Activated CD8-positive, alpha-beta memory T cell treated with anti-CD3 and anti-CD28 coated beads for 36 hours (primary cell): Measurements from ENCODE around the gene EPHA5. TPM values are rescaled to one million over a fixed set of nuclear protein-coding genes. Genes with fewer than 3 reads are reported as not detected.

ENCODE experiments used
- CTCF ChIA-PET: fragments of 350-600 bp; sonication (Branson Sonifier 250); formaldehyde crosslinking; loops from one replicate; lab custom pipeline; 2021; ENCODE audit warnings: antibody characterized with exemption; lab: Charles Lee
- POLR2A ChIA-PET: fragments of 350-600 bp; sonication (Branson Sonifier 250); formaldehyde crosslinking; loops from one replicate; lab custom pipeline; 2021; ENCODE audit warnings: antibody characterized with exemption; lab: Charles Lee
- total RNA-seq, 2 experiments: library from RNA; stranded (reverse); gene quantifications; one replicate each; pipeline ENCODE4 v1.2.3, GENCODE V29; 2021

The EPHA5 gene
- total RNA-seq, 2 experiments from 2014 or later = not detected

DNA sequence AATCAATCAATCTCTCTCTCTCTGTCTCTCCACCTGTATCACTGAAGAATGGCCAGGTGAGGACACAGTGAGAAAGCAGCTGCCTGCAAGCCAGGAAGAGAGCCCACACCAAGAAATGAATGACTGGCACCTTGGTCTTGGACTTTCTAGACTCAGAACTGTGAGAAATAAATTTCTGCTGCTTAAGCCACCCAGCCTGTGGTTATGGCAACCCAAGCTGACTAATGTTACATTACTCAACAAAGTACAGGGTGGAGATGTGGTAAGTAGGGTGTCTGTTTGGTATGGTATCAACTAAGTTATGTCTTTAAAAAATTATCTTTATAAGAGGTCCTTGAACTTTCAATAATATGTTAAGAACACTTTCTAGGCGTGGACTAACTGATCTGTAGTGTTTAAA lies 159.3 kb downstream of the EPHA5 start:
- POLR2A ChIA-PET = no interaction called here
- CTCF ChIA-PET = no interaction called here

DNA sequence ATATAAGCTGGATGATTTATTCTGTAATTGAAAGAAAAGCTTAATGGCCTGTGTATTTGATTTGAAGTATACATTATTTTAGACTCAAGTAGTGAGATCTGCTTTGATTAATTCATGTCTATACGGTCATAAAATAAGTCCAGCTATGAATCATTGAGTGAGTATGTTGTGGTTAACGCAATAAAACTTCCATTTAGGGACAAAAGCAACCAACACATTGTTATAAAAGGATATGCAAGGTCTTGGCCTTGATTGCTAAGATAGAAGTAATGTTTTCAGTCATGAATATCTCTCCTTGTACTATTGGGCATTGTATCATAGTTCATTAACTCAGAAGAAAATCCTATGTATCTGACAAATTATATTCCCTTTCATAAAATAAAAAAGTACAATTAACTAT lies 162.1 kb downstream of the EPHA5 start:
- ChIA-PET POLR2A (no interaction called here), CTCF (no interaction called here)

GRCh38 chr4:65502131-65502701 lies 168.1 kb downstream of the EPHA5 start:
- ChIA-PET POLR2A (no interaction called here), CTCF (no interaction called here)

- ChIA-PET POLR2A (no interaction called here), CTCF (no interaction called here)
Observed at GRCh38 chr4:65498606-65499005, 171.7 kb downstream of the EPHA5 start.

- CTCF ChIA-PET = no interaction called here
- POLR2A ChIA-PET = no interaction called here
Observed at GRCh38 chr4:65495439-65495838, 174.8 kb downstream of the EPHA5 start.

DNA sequence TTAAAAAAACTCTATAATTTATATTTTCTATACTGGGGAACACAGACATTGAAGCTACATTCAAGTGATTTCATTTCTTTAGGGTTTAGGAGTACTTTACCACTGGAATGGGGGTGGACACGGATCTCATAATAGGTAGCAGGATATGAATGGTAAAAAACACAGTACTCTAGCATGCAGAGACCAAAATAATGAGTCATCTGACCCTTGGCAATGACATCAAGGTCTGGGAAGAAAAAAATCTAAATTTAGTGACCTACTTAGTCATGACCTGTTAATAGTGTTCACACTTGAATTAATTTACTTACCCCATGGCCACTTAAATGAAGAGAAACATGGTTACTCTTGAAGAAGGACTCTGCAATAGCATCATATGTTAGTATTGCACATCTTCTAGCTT lies 187.9 kb downstream of the EPHA5 start:
- CTCF ChIA-PET = no interaction called here
- POLR2A ChIA-PET = no interaction called here

- ChIA-PET POLR2A (no interaction called here), CTCF (no interaction called here)
Observed at GRCh38 chr4:65472531-65472930, 197.8 kb downstream of the EPHA5 start.

- ChIA-PET POLR2A (no interaction called here), CTCF (no interaction called here)
Observed at GRCh38 chr4:65467068-65467680, 203.1 kb downstream of the EPHA5 start.

- CTCF ChIA-PET = no interaction called here
- POLR2A ChIA-PET = no interaction called here
Observed at GRCh38 chr4:65461781-65462180, 208.5 kb downstream of the EPHA5 start.

DNA sequence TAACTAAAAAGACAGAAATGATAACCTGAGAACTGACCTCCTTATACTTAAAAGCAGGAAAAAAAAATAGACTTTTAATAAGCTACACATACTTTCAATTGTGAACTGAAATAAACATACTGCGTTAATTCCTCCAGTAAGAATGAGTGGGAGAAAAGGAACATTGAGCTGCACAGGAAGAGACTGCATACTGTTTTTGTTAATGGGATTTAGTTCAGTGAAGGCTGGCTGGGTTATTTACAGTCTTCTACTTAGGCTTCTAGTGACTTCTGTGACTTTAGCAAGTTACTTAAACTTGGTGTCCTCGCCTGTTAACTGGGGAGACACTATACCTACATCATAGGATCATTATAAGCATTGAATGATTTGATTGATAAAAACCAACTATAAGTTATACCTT lies 213.3 kb downstream of the EPHA5 start:
- POLR2A ChIA-PET = no interaction called here
- CTCF ChIA-PET = no interaction called here

GRCh38 chr4:65456579-65456978 lies 213.7 kb downstream of the EPHA5 start:
- POLR2A ChIA-PET = no interaction called here
- CTCF ChIA-PET = no interaction called here

GRCh38 chr4:65453398-65453797 lies 216.9 kb downstream of the EPHA5 start:
- ChIA-PET POLR2A (no interaction called here), CTCF (no interaction called here)

DNA sequence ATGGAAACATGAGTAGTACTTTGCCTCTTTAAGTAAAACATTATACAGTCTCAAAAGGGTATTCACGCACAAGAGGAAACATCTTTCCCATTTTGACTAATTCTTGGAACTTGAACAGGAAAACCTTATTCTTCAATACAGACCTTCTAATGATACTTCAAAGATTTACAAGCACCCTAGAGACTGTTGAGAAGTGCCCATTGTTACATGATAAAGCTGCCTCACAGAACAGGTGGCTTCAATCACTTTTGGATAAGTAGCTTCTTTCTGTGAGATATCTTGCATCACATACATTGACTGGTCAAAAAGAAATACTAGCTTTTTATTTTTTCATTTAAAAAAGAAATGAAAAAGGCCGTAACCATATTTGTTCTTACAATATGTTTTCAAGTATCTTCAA lies 219.4 kb downstream of the EPHA5 start:
- ChIA-PET CTCF (no interaction called here), POLR2A (no interaction called here)

DNA sequence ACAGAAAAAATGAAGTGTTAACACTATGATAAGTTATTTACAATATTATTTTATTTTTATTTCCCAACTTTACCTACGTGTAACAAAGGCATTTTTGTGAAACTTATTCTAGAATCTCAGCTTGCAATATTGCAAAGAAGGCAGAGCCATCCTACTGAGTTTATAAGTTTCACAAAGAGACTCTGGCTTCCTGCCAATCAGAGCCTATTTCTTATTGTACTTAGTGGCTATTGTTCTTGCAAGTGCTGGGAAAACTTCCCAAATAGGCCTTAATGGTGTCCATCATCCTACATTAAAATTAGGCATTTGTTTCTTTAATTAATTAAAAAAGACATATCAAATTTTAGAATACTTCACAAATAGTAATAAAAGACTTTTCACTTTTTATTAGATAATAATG lies 233.2 kb downstream of the EPHA5 start:
- ChIA-PET POLR2A (no interaction called here), CTCF (no interaction called here)

GRCh38 chr4:65422109-65422508 lies 248.2 kb downstream of the EPHA5 start:
- ChIA-PET CTCF (no interaction called here), POLR2A (no interaction called here)

GRCh38 chr4:65420036-65420435 lies 250.3 kb downstream of the EPHA5 start:
- POLR2A ChIA-PET = no interaction called here
- CTCF ChIA-PET = no interaction called here

DNA sequence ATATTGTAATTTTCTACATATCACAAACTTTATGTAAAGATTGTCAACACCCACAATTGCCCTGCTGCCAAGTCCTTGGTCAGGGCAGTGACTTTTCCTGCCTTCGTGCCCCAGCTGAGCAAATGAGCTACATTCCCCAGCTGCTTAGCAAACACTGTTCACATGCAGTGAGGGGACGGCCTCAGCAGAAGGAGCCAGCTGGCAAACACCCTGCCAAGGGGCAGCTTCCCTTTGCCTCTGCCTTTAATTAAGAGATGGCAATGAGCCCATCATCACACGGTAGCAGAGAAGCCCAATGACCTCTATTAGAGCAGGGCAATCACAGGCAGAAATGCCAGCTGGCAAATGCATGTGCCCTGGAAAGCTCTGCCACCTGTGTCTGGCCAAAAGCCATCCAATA lies 253.4 kb downstream of the EPHA5 start:
- ChIA-PET CTCF (no interaction called here), POLR2A (no interaction called here)

- ChIA-PET CTCF (no interaction called here), POLR2A (no interaction called here)
Observed at GRCh38 chr4:65407483-65407882, 262.8 kb downstream of the EPHA5 start.

- ChIA-PET POLR2A (no interaction called here), CTCF (interaction anchor here (0.8 kb wide), 1 partner anchor 17 kb away, joined by 3 read pairs; no protein-coding TSS in a partner anchor)
Observed at GRCh38 chr4:65401083-65401482, 269.2 kb downstream of the EPHA5 start.

DNA sequence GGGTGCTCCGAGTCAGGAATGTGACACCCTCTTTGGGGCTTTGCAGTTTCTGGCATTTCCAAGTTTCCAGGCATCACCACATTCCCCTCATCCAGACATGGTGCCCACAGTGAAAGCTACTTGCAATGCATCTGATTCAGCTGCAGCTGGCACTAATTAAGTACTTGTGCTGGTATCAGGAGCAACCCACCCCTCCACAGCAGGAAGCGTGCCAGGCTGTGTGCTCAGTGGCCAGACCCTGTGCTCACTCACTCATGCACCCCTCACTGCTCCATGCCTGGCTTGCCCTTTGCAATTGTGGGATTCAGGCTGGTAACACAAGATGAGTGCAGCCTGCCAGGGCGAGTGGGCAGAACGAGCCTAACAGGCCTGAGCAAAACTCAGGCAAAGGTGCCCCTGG lies 271.2 kb downstream of the EPHA5 start:
- ChIA-PET POLR2A (no interaction called here), CTCF (no interaction called here)

GRCh38 chr4:65393078-65393477 lies 277.2 kb downstream of the EPHA5 start:
- ChIA-PET POLR2A (no interaction called here), CTCF (interaction anchor here (0.5 kb wide), 1 partner anchor 743 kb away, joined by 3 read pairs; no protein-coding TSS in a partner anchor)

GRCh38 chr4:65392488-65392887 lies 277.8 kb downstream of the EPHA5 start:
- ChIA-PET POLR2A (no interaction called here), CTCF (interaction anchor here (0.5 kb wide), 1 partner anchor 743 kb away, joined by 3 read pairs; no protein-coding TSS in a partner anchor)
